Measurements from ENCODE around the gene KDM3A.

The KDM3A gene

DNA sequence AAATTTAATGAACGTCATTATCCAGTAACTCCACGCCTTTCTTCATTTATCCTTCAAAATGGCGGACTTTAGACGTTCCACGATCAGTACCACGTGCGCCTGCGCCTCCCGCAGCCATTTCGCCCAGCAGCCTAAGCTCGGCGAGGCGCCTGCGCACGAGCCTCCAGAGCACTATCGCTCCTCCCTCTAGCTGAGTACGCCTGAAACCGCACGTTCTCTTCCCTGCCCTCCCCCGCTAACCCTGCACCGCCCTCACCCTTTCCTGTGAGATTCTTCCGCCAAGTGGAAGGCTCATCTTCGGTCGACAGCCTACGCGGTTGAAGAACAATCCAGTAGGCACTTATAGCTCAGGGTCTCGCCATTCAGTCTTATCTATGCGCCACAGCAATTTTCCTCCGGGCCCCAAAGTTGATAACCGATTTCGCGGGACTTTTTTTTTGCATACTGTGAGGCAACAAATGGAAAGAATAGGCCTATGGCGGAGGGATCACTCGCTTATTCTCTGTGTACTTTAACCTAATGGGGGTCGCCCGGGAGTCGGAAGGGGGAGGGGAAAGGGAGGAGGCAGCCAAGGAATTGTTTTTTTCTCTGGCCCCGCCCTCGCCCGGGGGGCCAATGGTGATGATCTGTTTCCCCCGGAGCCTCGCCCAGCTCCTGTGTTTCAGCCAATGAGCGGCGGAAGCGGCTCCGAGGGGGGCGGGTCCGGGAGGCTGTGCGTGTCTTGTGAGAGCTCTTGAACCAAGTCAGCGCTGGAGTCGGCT lies at the start of gene KDM3A:
KDM3A (plus strand) TSS at position 741 of the 761 bp plus-strand sequence. CDS start 677 bp downstream, outside the sequence.
- DNase-seq (ENCODE audit: low spot score): peak; percentile 90

GRCh38 chr2:86392873-86393518 lies 48.2 kb upstream of the KDM3A start:
- no peak for DNase-seq (ENCODE audit: low spot score)

DNA sequence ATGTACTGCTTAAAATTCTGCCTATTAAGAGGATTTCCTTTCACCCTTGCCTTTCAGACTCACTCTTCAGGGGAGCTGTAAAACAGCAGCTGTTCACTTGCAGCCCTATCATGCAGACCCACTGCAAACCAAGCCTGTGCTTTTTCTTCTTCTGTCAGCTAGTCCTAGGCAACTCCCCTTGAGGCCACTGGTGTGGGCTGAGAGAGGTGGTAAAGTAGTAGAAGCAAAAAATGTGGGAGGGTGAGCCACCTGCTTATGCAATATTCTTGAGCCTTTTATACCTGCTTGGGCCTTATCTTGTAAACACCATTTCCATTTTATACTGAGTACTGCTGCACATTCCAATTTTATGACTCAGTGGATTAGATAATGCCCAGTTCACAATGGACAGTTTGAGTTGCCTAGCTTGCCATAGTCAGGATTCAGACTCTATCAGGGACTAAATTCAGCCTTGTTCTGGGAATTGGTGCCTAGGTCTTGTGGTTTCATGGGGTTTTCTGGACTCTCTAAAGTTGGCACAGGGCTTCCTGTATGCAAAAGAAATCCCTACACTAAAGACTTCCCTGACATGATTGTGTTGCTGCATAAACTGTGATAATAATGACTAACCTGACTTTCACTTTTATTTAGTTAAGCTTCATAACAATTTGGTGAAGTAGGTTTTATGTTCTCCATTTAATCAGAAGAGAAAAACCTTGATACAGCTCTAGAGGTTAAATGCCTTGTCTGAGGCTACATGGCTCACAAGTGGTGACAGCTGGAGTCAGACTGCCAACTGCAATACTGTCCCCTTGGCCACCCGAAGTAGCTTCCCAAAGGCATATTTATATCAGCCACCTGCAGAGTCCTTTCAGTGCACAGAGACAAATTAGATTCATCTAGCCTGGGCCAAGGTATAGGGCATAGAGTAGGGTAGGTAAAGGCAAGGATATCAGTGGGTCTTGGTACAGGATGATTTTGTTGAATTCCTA lies 47.4 kb upstream of the KDM3A start:
- no peak for DNase-seq (ENCODE audit: low spot score)

GRCh38 chr2:86396291-86396785 lies 44.8 kb upstream of the KDM3A start:
- peak; percentile 44 for DNase-seq (ENCODE audit: low spot score)

DNA sequence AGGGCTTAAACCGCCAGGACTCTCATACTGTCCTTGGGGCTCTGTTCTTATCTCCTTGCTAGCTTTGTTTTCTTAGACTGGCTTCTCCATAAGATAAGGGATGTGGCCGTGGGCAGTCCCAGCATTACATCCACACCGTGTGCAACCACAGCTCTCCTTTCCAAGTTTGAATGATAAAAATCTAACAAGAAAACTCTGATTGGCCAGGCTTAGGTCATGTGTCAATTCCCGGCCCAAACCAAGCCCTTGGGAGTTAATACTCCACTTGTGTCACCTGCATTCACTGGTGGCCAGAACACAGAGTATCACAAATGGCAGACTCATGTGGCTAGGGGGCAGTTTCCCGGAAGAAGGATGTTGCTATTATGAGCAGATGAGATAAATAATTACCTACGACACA lies 43.2 kb upstream of the KDM3A start:
- DNase-seq (ENCODE audit: low spot score): no peak

DNA sequence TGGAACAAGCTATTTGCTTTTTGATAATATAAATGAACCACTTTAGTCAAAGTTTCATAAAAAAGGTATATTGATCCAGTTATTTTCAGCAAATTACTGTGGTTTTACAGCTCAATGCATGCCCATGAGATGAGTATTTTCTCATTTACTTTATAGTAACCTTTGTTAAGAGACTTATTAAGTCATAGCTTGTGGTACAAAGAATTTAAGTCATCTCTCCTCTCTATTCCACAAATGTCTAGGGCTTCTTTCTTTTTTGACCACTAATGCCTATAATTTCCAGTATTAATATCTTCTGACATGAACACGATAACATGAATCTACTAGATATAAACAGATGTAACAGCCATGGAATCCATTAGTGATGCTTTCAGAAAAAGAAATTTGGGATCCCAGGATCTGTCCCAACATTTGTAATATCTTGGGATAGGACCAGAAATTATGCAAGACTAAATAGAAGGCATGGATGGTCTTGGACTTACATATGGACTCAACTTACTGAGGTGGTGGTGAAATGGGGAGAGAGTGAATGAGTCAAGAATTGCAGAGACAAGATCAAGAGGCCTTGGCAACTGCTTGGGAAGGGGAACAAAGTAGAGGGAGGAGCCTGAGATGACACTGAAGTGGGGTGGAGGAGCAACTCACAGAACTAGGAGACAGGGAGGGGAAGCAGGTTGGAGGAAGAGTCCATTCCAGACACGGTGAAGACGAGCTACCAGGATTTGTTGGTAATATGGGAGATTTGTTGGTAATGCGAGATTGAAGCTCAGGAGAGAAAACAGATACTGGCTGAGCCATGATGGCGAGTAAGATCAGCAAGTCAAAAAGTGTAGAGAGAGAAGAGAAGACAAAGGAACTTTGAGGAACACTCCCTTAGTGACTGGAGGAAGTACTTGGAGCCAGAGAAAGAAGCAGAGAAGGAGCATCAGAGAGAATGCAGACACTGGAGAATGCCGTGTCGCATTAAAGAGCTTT lies 42.4 kb upstream of the KDM3A start:
- DNase-seq (ENCODE audit: low spot score): no peak

DNA sequence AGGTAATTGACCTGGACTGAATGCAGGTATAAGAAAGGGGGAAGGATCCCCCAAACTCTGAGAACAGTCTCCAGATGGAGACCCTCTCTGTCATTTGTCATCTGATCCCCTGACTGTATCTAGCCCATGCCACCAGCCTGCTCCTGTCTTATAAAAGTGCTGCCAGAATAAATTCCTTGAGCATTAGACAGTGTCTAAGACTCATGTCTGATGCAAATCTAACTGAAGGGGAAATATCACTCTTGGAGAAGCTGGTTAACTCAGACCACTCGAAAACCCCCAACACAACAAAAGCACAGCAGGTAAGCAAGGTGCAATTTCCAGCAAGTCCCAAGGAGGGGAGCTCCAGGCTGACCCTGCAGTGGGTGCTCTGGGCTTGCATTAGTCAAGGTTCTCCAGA lies 40.9 kb upstream of the KDM3A start:
- DNase-seq (ENCODE audit: low spot score): no peak

DNA sequence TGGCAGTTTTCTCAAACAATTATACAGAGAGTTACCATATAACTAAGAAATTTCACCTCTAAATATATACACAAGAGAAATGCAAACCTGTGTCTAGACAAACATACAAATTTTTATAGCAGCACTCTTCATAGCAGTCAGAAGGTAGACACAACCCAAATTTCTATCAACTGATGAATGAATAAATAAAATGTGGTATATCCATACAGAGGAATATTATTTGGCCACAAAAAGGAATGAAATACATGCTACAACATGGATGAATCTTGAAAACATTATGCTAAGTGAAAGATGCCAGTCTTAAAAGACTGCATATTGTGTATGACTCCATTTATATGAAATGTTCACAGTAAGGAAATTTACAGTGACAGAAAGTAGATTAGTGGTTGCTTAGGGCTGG lies 30.6 kb upstream of the KDM3A start:
- no peak for DNase-seq (ENCODE audit: low spot score)

GRCh38 chr2:86411396-86411795 lies 29.8 kb upstream of the KDM3A start:
- DNase-seq (ENCODE audit: low spot score): no peak

- DNase-seq (ENCODE audit: low spot score): no peak
These were observed 29.2 kb upstream of the KDM3A start for GRCh38 chr2:86412007-86412406.

DNA sequence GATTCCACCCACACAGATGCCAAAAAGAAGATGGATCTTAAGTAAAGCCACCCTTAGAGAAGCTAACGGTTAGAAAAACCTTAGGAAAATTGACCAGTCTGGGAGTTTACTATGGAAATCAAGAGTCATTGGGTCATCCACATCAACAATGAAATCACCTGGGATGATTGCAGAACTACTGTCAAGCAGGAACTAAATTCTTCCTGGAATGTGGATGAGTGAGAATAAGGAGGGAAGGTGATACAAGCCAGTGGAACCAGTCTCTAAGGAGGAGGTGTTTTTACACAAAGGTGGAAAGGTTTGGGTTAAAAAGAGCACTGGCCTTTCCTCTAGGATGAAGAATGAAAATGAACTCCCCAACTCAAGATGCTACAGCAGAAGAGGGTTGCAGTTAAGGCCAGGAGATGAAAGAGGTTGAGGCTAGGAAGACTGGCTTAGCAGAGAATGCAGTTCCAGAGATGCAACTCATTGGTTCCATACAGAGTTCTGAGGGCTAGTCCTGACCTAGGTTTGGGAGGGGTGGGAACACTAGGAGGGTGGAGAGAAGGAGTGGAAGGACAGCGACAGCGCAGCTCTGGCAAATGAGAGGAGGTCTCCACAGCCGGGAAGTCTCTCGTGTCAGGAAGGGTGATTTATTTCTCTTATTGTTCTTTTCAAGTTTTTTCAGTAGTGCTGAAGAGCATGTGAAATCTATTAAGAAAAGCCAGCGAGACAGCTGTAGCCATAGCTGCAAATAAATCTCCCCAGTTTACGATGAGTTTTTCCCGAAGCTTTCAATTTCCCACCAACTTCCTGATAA lies 27.7 kb upstream of the KDM3A start:
- DNase-seq (ENCODE audit: low spot score): no peak

DNA sequence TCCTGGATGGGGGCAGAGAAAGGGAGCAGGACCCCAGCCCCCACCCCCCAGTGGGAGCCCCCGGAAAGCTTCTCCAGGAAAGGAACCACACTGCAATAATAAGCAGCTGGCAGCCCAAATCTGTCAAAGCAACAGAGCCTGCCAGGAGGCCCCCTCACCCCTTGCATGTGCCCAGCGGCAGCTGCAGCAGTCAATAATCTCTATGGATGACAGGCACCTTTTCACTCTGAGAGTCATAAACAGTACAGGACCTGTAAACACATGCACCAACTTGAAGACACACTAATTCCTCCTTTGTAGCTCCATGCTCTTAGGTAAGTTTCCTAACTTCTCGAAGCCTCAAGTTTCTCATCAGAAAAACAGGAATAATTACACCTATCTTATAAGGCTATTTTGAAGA lies 26.2 kb upstream of the KDM3A start:
- no peak for DNase-seq (ENCODE audit: low spot score)

- no peak for DNase-seq (ENCODE audit: low spot score)
These were observed 25.0 kb upstream of the KDM3A start for GRCh38 chr2:86416146-86416545.

DNA sequence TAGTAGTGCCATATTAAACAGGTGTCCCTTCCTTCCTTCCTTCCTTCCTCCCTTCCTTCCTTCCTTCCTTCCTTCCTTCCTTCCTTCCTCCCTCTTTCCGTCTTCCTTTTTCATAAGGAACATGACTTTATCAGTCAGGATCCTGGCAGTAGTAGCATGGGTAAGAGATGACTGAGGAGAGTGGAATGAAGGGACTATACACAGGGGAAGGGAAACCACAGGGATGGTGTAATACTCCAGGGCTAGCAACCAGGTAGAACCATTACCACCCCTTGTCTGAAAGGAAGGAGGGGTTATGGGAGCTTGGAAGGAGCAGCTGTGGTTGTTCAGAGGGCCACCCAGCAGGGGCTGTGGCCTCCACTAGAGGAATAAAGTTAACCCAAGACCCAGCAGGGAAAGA lies 23.2 kb upstream of the KDM3A start:
- DNase-seq (ENCODE audit: low spot score): no peak

GRCh38 chr2:86420913-86421312 lies 20.3 kb upstream of the KDM3A start:
- no peak for DNase-seq (ENCODE audit: low spot score)

GRCh38 chr2:86426271-86426670 lies 14.9 kb upstream of the KDM3A start:
- no peak for DNase-seq (ENCODE audit: low spot score)

DNA sequence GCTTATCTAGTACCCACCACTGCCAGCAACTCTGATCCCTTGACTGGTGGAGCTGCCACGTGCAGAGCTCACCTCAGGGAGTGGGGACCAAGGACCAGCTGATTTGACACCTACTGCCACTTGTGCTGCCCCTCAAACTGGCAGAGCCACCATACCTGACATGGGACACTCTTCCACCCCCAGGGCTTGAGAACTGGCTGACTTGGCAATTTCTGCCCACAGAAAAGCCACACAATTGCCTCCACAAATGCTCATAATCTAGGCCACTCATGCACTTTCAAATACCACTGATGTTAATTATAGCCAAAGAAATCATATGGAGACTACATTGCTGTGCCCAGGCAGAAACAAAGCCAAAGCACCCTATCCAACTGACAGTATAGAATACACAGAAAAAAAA lies 11.8 kb upstream of the KDM3A start:
- DNase-seq (ENCODE audit: low spot score): no peak

DNA sequence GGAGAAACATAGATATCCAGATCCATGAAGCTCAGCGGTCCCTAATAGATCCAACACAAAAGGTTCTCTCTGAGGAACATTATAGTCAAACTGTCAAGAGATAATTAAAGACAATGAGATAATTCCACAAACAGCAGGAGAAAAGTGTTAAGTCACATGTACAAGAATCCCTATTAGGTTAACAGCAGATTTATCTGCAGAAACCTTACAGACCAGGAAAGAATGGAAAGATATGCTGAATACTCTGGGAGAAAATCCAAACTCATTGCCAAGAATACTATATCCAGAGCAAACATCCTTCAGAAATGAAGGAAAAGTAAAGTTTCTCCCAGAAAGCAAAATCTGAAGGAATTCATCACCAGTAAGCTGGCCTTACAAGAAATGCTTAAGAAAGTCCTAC lies 10.8 kb upstream of the KDM3A start:
- no peak for DNase-seq (ENCODE audit: low spot score)

DNA sequence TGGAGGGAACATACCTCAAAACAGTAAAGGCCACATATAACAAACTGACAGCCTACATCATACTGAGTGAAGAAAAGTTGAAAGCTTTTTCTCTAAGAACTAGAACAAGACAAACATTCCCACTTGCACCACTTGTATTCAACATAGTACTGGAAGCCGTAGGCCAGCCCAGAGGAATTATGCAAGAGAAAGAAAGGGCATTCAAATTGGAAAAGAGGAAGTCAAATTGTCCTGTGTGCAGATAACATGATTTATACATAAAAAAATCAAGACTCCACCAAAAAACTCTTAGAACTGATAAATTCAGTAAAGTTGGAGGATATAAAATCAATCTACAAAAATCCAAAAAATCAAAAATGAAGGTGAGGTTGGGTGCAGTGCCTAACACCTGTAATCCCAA lies 8.0 kb upstream of the KDM3A start:
- no peak for DNase-seq (ENCODE audit: low spot score)

DNA sequence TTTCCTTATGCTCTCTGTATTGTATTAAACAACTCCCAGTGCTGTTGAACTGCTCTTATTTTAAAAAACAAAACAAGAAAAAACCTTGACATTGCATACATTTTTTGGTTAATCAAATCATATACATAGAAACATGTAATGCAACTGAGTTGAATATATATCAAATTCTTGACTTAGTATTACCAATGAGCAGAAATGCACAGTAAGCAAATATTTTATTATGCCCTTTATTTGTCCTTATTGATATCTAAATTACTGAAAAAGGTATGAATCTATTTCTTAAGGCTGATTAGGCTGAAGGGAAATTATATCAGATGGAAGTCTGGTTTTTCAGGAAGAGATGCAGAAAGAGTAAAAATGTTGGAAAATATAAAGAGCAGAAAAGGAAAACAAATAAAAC lies 6.9 kb upstream of the KDM3A start:
- no peak for DNase-seq (ENCODE audit: low spot score)
